ENCODE data around the gene PTGES3. TPM values are rescaled to one million over a fixed set of nuclear protein-coding genes. Genes with fewer than 3 reads are reported as not detected.
"Not testable (repeated sequence)": the region's sequence is repeated elsewhere in the genome, so short reads cannot be mapped to it uniquely, and the experiment has no call there.

The PTGES3 gene, protein sequence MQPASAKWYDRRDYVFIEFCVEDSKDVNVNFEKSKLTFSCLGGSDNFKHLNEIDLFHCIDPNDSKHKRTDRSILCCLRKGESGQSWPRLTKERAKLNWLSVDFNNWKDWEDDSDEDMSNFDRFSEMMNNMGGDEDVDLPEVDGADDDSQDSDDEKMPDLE
- total RNA-seq = 100 to 1,000 TPM; 127 to 176 (median 150) TPM
- 116 TPM for polyA plus RNA-seq
- long read RNA-seq, donor 1, transcript PTGES3-201 (8 exons, 1,920 nt) = major isoform, 403 of 447 reads
- long read RNA-seq, donor 1, transcript PTGES3-204 (7 exons, 1,017 nt) = minor isoform, 7 of 447 reads
- long read RNA-seq, donor 1, transcript PTGES3-202 (7 exons, 1,547 nt) = minor isoform, 11 of 447 reads
- long read RNA-seq, donor 1, partial matches to known transcripts = 8 of 447 reads
- long read RNA-seq, donor 1, other reads (novel, unspliced or antisense) = 18 of 447 reads
- long read RNA-seq, donor 2, transcript PTGES3-201 (8 exons, 1,920 nt) = major isoform, 211 of 233 reads
- long read RNA-seq, donor 2, transcript PTGES3-202 (7 exons, 1,547 nt) = minor isoform, 8 of 233 reads
- long read RNA-seq, donor 2, partial matches to known transcripts = 2 of 233 reads
- long read RNA-seq, donor 2, other reads (novel, unspliced or antisense) = 8 of 233 reads
- long read RNA-seq, donor 3, transcript PTGES3-202 (7 exons, 1,547 nt) = minor isoform, 15 of 760 reads
- long read RNA-seq, donor 3, transcript PTGES3-204 (7 exons, 1,017 nt) = minor isoform, 9 of 760 reads
- long read RNA-seq, donor 3, transcript PTGES3-201 (8 exons, 1,920 nt) = major isoform, 704 of 760 reads
- long read RNA-seq, donor 3, partial matches to known transcripts = 5 of 760 reads
- long read RNA-seq, donor 3, other reads (novel, unspliced or antisense) = 27 of 760 reads
- long read RNA-seq, donor 4, transcript PTGES3-201 (8 exons, 1,920 nt) = major isoform, 212 of 231 reads
- long read RNA-seq, donor 4, partial matches to known transcripts = 1 of 231 reads
- long read RNA-seq, donor 4, other reads (novel, unspliced or antisense) = 13 of 231 reads

DNA sequence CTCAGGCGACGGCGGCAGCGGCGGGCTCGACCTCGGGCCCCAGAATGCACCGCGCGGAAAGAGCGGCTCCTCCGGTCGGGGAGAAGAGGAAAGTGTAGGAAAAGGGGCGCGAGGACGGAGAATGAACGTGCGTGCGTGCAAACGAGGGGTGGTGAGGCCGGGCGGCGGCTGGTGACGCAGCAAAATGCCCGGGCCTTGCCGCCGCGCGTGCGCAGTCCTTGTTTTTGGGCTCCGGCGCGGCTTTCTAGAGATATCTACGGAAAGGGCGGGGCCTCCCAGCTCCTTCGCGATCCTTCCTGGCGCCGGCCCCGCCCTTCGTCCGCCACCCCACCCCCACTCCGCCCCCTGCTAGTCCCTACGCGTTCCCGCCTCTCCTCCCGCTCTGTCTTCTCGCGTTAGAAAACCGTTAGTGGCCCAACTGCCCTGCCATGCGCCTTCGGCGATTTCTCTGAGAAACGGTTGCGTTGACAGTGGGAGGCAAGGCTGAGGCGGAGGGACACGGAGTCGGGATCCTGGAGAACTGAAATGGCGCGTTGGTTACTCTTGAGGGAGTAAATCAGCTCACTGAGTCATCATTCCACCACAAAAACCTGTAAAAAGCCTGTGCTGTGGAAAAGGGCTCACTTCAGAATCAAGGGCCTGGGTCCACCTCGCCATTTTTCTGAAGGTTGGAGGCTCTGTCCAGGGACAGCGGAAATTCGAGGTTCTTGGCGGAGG lies at the start of gene PTGES3:
Gene PTGES3 (minus strand): TSS at position 156 of the 717 bp plus-strand sequence. CDS start 285 bp downstream, outside the sequence.
- Histone ChIP-seq H3K9me3 (ENCODE audit: control insufficient read depth, low read length) (no peaks in the 10 kb centered on the region), H3K27ac (ENCODE audit: low read length) (peak within 1 kb of the TSS; percentile 98), H3K4me3 (ENCODE audit: low read length) (peak within 1 kb of the TSS; percentile 59), H3K27me3 (ENCODE audit: control insufficient read depth, insufficient read depth) (no peaks in the 10 kb centered on the region), H3K4me1 (ENCODE audit: control insufficient read depth, insufficient read depth, low read length) (no peaks in the 10 kb centered on the region)
- peak; percentile 95 for ATAC-seq
- intact Hi-C loops (cut with DNase I) = loop anchor here in 2 of 4 donors (2.0 to 5.0 kb wide), 2 partner anchors 34 to 37 kb away; partner anchors contain the start of gene NACA (in 1 of the 2)
- under 1% methylated on average over 64 of the region's 64 CpGs for WGBS
- DNase-seq = peak; percentile 98 to 99 (median 99)

DNA sequence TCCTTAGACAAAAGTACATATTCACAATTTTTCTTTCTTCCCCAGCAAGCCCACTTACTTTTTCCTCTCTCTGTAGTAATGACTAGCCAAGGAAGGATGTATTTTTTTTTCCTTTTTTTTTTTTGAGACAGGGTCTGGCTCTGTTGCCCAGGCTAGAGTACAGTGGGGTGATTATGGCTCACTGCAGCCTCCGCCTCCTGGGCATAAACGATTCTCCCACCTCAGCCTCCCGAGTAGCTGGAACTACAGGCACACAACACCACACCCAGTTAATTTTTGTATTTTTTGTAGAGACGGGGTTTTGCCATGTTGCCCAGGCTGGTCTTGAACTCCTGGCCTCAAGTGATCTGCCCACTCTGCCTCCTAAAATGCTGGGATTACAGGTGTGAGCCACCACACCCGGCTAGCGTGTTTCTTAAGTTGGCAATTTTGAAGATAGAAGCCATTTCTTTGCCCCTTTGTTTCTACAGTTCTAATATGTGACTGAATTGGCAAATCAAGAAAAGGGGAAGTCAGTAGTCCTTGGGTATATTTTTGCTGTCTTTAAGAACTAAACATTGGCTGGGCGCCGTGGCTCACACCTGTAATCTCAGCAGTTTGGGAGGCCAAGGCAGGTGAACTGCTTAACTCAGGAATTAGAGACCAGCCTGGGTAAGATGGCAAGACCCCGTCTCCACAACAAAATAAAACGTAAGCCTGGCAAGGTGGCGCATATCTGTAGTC lies 40.2 kb upstream of the PTGES3 start:
- Histone ChIP-seq H3K27me3 (ENCODE audit: control insufficient read depth, insufficient read depth) (no peaks in the 10 kb centered on the region), H3K4me3 (ENCODE audit: low read length) (no peak overlapping the region), H3K9me3 (ENCODE audit: control insufficient read depth, low read length) (no peaks in the 10 kb centered on the region), H3K27ac (ENCODE audit: low read length) (no peak overlapping the region), H3K4me1 (ENCODE audit: control insufficient read depth, insufficient read depth, low read length) (no peaks in the 10 kb centered on the region)
- intact Hi-C loops (cut with DNase I) = no loop called here
- WGBS = 93% methylated on average over 11 of the region's 11 CpGs
- no peak for ATAC-seq
- DNase-seq = no peak

DNA sequence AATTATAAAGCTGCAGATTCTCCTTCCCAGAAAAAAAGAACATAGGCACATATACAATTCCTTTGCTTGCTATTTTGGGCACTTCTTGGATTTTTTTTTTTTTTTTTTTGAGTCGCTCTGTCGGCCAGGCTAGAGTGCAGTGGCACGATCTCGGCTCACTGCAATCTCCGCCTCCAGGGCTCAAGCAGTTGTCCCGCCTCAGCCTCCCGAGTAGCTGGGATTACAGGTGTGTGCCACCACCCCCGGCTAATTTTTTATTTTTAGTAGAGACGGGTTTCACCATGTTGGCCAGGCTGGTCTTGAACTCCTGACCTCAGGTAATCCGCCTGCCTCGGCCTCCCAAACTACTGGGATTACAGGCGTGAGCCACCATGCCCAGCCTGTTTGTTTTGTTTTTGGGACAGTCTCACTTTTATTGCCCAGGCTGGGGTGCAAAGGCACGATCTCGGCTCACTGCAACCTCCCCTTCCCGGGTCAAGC lies 38.2 kb upstream of the PTGES3 start:
- DNase-seq; H3K4me3 ChIP-seq (ENCODE audit: low read length); H3K4me1 ChIP-seq (ENCODE audit: control insufficient read depth, insufficient read depth, low read length); H3K27ac ChIP-seq (ENCODE audit: low read length); intact Hi-C loops (cut with DNase I); H3K9me3 ChIP-seq (ENCODE audit: control insufficient read depth, low read length); H3K27me3 ChIP-seq (ENCODE audit: control insufficient read depth, insufficient read depth); ATAC-seq: not testable (repeated sequence)
- 87% methylated on average over 15 of the region's 15 CpGs for whole genome bisulfite sequencing

DNA sequence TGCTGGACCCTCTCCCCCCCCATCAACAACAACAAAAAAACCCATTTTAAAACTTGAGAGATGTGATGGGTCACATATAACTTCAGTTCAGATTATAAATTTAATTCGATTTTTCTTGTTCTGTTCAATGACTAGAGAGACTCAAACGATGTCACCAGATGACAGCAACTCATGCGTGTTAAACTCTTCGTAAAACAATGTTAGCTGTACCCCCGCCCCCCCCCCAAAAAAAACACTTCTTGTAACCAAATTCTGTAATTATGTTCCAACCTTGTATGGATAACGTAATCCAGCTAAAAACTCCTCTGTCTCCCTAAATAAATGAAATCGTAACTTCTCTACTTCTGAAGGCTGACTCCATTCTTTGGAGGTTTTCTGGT lies 37.6 kb upstream of the PTGES3 start:
- peak overlapping the region; percentile 92 for H3K27ac ChIP-seq (ENCODE audit: low read length)
- ATAC-seq (no peak), DNase-seq (no peak)
- no peaks in the 10 kb centered on the region for H3K9me3 ChIP-seq (ENCODE audit: control insufficient read depth, low read length)
- H3K4me3 ChIP-seq (ENCODE audit: low read length) = peak overlapping the region; percentile 26
- peaks cover 13% of the 10 kb centered on the region for H3K4me1 ChIP-seq (ENCODE audit: control insufficient read depth, insufficient read depth, low read length)
- intact Hi-C loops (cut with DNase I) = loop anchor here in 1 of 4 donors (2.0 kb wide), 1 partner anchor 37 kb away; the partner anchor contains the start of gene PTGES3
- H3K27me3 ChIP-seq (ENCODE audit: control insufficient read depth, insufficient read depth) = no peaks in the 10 kb centered on the region
- 31% methylated on average over 7 of the region's 7 CpGs for WGBS

DNA sequence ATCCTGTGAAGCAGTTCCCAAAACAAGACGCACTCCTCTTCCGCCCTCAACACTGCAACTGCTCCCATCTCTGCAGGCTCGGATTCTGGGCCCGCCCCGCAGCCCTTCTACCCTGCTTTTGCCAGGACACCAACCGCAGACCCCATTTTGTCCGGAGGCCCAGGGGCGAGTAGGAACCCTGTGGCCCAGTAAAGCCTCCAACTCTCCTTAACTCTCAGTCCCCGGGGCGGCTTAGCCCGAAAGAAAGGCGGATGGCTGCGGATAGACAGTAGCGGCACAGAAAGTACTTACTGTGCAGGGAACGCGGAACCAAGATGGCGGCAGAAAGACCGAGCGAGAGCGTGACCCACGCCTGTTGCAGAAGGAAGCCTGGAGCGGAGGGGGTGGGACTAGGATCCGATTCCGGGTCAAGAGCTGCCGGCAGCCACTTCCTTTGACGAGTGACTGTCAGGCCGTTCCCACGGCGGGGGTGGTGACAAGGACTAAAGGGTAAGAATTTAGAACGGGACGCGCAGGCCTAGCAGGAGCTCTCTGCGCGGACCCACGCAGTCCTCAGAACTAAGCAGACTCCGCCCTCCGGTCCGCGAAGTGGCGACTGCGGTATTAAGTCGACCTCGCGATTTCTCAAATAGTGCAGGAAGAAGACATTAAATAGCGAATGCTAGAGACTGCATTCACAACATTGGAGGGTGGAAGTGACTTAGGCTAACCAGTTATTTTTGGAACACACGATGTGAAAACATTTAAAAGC lies 37.1 kb upstream of the PTGES3 start, which contains the start of gene NACA:
Gene NACA (minus strand): TSS at position 328 of the 751 bp plus-strand sequence. CDS start 778 bp downstream, outside the sequence.
- H3K4me1 ChIP-seq (ENCODE audit: control insufficient read depth, insufficient read depth, low read length) = peaks cover 19% of the 10 kb centered on the region
- ATAC-seq (peak; percentile 98), DNase-seq (peak; percentile 99 to 100 (median 99))
- WGBS = under 1% methylated on average over 46 of the region's 46 CpGs
- no peaks in the 10 kb centered on the region for H3K9me3 ChIP-seq (ENCODE audit: control insufficient read depth, low read length)
- intact Hi-C loops (cut with DNase I) = loop anchor here in 2 of 4 donors (2.0 to 5.0 kb wide), 2 partner anchors 36 to 38 kb away; partner anchors contain the start of gene PTGES3 (in 2 of the 2)
- peak within 1 kb of the TSS; percentile 89 for H3K4me3 ChIP-seq (ENCODE audit: low read length)
- no peaks in the 10 kb centered on the region for H3K27me3 ChIP-seq (ENCODE audit: control insufficient read depth, insufficient read depth)
- peak within 1 kb of the TSS; percentile 92 for H3K27ac ChIP-seq (ENCODE audit: low read length)

DNA sequence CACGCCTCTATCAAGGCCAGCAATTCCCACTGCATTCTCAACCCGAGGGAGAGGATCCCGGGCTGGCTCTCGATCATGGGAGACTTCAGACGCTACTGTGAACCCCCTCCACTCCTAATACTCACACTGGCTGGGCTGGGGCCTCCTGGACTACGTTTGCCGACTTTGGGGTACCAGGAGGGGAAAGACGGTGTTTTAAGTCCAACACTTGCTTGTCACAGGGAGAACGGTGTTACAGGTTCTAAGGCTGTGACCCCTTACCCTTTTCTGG lies 36.6 kb upstream of the PTGES3 start:
- H3K4me3 ChIP-seq (ENCODE audit: low read length) = peak overlapping the region; percentile 89
- DNase-seq (no peak), ATAC-seq (peak; percentile 10 to 22)
- H3K27me3 ChIP-seq (ENCODE audit: control insufficient read depth, insufficient read depth) = no peaks in the 10 kb centered on the region
- H3K27ac ChIP-seq (ENCODE audit: low read length) = peak overlapping the region; percentile 91
- WGBS = under 1% methylated on average over 9 of the region's 9 CpGs
- intact Hi-C loops (cut with DNase I) = loop anchor here in 2 of 4 donors (2.0 to 5.0 kb wide), 2 partner anchors 36 to 37 kb away; partner anchors contain the start of gene PTGES3 (in 2 of the 2)
- peaks cover 24% of the 10 kb centered on the region for H3K4me1 ChIP-seq (ENCODE audit: control insufficient read depth, insufficient read depth, low read length)
- no peaks in the 10 kb centered on the region for H3K9me3 ChIP-seq (ENCODE audit: control insufficient read depth, low read length)

DNA sequence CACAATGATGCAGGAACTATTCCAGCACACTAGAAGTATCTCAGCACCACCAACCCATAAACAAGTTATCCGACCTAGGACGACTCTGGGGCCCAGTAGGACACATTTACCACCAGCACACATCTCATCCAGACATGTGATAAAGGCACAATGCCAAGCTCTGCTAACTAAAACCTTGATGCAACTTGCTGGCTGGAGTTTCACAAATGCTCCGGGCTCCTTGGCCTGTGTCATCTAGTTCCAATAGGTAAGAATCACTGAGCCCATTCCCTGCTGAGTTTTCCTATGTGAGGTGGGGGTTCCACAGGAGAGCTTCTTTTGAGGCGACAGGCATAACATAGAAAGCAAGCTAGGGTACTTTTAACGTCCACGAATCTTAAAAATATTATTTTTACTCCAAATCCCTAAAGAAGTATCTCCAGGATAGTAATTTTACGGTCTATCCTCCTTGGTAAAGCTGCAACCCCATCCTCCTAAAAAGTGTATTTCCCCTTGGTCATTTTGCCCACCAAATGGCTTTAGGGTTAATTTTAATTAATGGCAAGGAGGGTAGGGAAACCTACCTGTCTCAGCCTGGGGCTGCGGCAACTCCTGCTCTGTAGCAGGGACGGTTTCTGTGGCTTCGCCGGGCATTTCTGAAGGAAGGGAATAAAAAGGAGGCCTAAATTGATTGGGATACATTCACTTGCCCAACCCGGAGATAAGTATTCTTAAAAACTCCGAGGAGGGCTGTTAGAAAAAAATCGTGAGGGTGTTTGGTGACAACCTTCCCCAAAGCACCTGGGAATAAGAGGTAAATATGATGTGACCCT lies 36.0 kb upstream of the PTGES3 start:
- peak; percentile 22 to 29 for ATAC-seq
- no peaks in the 10 kb centered on the region for H3K27me3 ChIP-seq (ENCODE audit: control insufficient read depth, insufficient read depth)
- peak in 2 of 3 donors; percentile 53 to 62 for DNase-seq
- peaks cover 27% of the 10 kb centered on the region for H3K4me1 ChIP-seq (ENCODE audit: control insufficient read depth, insufficient read depth, low read length)
- no peaks in the 10 kb centered on the region for H3K9me3 ChIP-seq (ENCODE audit: control insufficient read depth, low read length)
- WGBS = 2% methylated on average over 14 of the region's 14 CpGs
- H3K27ac ChIP-seq (ENCODE audit: low read length) = peak overlapping the region; percentile 91
- intact Hi-C loops (cut with DNase I) = loop anchor here in 2 of 4 donors (2.0 to 5.0 kb wide), 2 partner anchors 35 to 37 kb away; partner anchors contain the start of gene PTGES3 (in 2 of the 2)
- peak overlapping the region; percentile 89 for H3K4me3 ChIP-seq (ENCODE audit: low read length)

DNA sequence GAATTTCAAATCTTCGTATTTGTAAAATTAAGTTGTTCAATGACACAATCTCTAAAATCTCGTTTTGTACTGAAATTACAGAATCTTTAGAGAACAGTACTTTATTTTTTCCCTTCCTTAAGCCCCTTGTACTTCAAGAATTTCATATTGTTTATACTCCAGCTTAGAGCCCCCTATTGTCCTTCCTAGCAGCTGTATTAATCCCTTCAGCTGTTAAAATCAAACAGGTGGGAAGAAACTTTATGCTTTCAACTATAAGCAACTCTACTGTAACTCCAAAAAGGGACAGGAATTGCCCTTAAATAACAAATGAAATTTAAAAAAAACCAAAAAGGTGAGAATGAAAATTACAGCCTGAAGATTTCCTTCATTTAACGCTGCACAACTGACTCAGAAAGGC lies 35.3 kb upstream of the PTGES3 start:
- no peak for DNase-seq
- intact Hi-C loops (cut with DNase I) = loop anchor here in 1 of 4 donors (5.0 kb wide), 1 partner anchor 36 kb away; the partner anchor contains the start of gene PTGES3
- no peak overlapping the region for H3K27ac ChIP-seq (ENCODE audit: low read length)
- H3K4me3 ChIP-seq (ENCODE audit: low read length) = peak overlapping the region; percentile 89
- no peak for ATAC-seq
- no peaks in the 10 kb centered on the region for H3K9me3 ChIP-seq (ENCODE audit: control insufficient read depth, low read length)
- WGBS = 47% methylated on average over 3 of the region's 3 CpGs
- no peaks in the 10 kb centered on the region for H3K27me3 ChIP-seq (ENCODE audit: control insufficient read depth, insufficient read depth)
- peaks cover 30% of the 10 kb centered on the region for H3K4me1 ChIP-seq (ENCODE audit: control insufficient read depth, insufficient read depth, low read length)
